NCI-H2081 (cell line): ENCODE results near the gene DMAP1.

Experiments
- DNase-seq, 2 experiments: peaks; one replicate each; lab custom pipeline; 2025; lab: John Stamatoyannopoulos, UW

Gene DMAP1

DNA sequence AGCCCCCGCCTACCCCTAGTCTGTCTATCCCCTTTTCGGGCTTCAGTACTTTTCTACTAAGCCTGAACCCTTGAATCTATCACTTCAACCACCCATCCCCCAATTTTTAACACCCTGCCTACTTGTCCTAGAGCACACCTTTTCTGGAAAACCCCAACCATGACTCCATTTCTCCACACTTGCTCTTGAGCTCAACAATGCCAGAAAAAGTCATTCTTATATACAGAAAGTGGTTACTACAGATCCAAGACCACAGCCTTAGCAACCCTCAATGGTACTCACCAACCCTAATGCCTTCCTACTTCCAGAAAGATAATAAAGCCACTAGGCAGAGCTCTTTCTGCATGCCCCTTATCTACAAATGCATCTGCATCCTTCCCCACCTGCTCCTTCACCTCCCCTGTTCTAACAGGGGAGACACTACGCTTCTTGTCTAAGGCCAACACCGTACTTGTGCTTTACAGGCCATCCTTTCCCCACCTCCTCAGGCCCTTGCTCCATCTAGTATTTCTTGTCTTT, 41.2 kb downstream of the DMAP1 start:
- no peak for DNase-seq

DNA sequence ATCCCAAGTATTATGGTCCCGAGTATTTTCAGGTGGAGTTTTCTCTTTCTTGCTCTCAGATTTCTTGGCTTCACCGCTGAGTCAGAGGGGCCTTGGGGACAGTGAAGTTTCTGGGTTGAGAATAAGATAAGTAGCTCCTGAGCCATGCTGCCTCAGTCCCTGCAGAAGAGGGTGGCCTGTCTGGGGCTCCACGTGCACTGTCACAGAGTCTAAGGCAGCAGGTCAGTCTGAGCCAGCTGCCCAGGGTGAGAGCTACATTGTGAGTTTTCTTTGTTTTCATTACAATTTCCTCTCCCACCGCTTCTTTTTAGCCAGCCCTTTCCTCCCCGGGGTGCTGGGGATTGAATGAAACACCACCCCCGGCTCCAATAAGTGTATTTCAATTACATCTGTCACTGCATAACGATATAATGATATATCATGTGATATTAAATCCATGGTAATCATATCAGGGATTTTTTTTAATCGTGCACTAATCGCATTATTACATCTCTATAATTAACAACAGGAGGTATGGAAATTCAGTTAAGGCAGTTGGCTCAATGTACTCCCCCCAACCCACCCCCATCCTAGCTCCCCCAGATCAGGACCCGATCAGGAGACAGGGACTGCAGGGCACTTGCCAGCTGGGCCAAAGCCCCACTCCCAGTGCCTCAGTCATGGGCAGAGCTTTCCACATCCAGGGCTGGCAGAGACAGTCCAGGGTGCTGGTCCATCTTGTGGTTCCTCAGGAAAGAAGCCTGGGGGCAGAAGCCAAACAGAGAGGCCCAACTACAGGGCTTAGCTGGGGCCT, 43.7 kb downstream of the DMAP1 start:
- DNase-seq, result peak; percentile 66 to 87

DNA sequence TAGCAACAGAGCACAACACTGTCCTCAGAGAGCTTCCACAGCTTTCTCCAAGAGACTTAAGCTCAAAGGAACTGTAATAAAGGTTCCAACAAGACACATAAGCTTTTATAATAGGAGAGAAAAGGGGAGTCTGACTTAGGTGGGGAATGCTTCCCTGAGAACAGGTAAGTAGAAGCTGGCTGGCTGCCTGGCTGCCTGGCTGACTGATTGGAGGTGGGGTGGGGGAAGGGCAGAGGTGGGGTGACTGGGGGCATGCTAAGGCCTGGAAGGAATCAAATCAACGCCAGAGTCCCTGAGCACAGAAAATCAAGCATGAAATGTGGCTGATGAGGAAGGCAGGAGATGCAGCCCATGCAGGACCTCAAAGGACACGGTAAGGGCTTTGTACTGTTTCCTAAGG, 45.8 kb downstream of the DMAP1 start:
- no peak for DNase-seq

DNA sequence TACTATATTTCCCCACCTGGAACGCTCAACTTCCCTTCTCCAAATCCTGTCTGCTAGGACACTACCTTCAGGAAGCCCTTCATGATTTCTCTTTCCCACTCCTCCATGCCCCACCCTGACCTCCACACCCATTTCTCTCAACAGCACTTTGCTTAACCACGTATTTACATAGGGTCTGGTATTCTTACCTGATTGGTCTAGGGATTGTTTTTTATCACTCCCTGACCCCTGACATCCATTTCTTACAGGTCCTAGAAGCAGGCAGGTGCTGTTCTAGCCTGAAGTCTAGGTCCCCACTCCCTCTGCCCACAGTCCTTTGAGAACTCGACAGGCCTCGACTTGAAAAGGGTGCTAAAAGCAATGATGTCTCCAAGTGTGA, 47.5 kb downstream of the DMAP1 start:
- DNase-seq, result no peak

DNA sequence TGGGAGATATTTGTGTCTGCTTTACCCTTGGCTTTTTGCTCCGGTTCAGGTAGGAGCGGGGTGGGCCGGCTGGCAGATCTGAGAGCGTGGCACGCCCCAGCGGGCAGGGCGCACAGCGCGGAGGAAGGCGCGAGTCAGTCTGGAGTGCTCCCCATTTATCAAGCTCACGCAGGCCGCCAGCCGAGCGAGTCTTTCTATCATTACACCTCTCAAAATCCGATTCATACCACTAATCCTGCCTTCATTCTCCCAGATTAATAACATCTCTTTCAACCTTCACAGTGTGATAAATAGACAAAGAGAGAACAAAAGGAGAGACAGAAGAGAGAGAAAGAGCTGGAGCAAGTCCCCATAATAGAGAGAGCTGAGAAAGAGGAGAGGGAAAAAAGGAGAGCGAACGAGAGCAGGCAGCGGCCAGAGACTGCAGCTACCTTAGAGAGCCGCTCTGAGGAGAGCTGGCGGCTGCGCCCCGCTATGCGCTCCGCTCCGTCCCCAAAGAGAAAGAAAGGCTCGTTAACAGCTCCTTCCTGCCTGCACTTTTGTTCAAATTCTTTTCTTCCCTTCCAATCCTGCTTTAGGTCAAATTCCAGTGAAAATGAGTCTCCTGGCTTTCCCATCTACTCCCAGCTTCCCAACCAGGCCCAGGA, 48.0 kb downstream of the DMAP1 start:
- no peak for DNase-seq

DNA sequence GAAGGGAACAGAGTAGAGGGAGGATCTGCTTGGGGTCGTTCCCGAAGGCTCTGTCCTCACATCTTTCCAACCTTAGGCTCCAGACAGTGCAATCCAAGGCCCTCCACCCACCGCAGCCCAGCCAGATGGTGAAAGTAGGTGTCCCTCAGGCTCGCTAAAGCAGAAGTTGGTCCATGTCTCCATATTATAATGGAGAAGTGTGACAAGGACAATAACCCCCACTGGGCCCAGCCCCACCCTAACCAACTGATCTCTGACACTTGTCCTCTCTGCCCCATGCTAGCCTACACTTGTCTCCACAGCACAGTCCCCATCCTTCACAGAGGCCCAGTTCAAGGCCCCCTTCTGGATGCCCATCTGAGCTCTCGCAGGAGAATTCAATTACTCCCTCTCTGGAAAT, 48.7 kb downstream of the DMAP1 start:
- DNase-seq, result no peak

DNA sequence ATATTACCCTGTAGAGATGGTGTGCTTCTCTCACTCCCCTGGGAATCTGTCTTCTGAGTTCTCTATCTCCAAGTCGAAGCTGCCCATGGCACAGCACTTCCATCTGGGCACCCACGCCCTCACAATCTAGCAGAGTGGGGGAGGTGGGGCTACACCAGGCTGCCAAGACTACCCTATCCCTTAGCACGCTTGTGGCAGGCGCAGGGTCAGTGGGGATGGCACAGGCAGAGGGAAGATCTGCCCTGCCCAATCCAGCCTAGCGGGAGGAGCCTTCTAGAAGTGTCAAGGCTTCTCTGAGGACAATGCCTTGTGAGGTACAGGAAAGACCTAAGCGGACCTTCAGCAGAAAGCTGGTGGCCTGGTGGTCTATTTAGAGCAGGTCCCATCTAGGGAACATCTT, 49.1 kb downstream of the DMAP1 start:
- DNase-seq, result no peak

DNA sequence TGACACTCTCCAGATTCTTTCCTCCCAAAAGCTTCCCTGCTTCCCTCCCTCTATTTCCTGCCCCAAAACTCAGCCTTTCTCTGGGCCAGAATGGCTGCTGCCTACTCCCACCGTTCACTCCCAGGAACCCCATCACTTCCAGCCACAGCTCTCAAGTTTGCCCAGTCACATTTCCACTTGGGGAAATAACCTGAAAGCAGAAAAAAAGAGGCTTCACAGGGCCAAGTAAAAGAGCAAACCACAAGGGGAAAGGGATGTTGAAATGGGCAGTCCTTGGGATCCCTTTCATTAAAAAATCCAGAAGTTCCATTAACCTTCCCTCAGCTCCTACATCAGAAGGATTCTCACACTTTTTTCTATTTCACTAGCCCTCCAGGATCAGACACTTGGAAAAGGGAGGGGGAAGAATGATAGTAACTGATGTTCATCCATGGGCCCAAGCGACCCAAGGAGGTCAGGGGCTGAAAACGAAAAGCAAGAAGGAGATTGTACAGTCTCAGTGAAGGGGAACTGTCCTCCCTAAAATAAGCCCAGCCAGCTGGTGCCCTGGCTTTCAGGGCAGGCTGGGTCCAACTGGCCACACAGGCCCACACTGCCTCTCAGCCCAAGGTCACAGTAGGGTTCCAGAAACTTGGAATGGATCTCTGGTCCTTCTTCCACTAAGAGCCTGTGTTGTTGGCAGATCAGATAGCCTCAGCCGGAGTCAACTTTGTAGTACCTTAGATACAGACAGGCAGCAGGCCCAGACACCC, 49.7 kb downstream of the DMAP1 start:
- DNase-seq, result no peak

DNA sequence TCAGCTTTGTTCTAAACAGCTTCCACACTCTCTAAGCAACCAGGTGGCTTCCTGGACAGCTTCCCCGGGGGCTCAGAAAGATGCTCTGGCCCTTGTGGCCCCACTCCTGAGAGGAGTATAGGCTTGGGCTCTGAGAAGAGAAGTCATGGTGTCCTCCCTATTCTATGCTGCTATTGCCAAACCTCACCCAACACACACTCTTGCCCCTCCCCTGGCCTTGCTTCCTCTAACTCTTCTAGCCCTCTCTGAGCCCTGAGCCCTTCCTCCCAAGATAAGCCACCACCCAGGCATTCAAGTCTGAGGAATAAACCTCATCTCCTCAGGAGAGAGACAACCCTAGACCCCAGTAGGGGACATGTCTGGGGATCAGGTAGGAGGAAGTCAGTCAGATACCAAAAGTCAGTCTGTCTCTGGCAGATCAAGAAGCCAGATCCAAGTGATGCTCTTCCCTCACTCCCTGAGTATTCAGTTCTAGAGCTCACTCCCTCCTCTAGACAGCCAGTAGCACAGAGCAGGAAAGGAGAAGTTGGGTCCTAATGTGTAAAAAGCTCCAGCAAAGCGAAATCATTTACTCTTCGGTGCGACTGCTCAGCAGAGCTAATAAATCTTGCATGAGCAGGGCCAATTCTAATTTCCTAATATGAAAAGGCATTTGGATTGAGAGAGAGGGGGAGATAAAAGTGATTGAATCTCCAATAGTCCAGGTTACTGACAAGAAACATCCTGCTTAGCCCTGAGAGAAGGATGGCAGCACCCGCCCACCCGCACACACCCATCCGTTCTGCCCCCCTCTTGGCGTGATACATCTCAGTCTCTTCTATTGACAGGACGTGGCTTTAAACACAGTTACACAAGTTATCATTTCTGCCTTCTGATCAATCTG, 50.5 kb downstream of the DMAP1 start:
- DNase-seq, result no peak

DNA sequence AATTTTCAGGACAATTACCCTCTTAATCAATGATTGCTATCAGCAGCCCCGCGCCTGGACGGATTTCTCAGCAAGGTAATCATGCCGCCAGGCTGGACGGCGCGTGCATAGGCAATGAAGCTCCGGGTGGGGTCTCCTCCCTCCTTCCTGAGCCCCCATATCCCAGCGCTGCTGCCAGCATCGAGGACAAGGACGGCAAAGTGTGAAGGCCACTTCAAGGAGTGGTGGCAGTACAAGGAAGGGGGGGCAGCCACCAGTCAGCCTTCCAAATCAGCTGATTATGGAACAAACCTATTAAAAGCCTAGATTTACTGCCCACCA, 51.1 kb downstream of the DMAP1 start:
- DNase-seq, result no peak

DNA sequence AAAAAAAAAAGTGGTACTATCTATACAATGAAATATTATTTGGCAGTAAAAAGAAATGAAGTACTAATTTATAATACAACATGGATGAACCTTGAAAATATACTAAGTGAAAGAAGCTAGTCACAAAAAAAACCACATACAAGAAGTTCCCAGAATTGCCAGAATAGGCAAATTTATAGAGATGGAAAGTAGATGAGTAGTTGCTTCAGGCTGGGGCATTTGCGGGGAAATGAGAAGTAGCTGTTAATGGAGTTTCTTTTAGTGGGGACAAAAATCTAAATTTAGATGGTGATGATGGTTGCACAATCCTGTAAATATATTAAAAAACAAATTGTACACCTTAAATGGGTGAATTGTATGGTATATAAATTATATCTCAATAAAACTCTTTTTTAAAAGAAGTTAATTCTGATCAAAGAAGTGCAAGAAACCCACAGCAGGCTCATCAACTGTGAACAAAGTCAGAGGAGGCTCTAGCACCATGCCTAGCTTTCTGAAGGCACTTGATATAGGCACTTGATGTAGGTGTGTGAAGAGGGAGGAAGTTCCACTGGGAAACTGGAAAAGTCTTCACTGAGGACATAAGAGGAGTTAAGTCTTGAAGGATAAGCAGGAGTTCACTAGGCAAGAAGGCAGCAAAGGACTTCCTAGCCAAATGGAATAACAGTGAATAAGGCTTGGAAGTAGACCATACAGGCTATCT, 52.5 kb downstream of the DMAP1 start:
- DNase-seq, result no peak

DNA sequence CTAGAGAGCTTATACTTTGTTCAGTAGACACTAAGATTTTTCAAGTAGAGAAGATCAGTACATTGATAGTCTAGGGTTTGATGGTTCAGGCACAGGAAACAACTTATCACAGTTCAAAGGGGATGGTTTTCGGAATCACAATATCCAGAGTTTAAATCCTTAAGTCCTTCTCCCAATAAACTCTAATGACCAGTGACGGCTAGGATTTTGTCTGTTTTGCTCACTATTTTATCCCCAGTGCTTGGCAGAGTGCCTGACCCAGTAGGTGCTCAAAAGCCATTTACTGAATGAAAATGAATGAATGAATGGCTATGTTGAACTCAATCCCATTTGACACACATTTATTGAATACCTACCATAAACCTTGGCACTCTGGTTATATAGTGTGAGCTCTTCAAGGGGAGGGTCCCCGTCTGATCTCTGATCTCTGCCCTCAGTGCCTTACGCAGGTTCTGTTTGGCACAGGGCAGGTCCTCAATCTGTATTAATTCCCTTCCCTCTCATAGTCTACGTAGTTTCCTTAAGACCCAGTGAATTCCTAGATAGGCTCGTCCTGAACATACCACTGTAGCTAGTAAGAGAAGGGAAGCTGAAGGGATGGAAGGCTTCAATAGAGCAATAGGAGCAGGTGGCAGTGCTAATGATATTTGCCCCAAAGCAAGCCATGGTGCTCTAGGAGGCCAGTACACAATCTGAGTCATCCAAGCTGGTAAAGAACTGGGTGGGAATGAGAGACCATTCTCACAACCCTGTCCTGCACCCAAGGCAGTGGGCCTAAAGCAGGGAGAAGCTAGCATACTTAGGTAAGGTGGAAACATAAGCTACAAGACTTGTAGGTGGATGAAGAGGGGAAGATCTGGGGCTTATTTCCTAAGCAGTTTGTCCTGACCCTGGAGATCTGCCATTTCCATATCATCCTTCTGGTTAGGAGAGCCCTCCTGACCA, 53.4 kb downstream of the DMAP1 start:
- DNase-seq, result peak; percentile 38 to 71

DNA sequence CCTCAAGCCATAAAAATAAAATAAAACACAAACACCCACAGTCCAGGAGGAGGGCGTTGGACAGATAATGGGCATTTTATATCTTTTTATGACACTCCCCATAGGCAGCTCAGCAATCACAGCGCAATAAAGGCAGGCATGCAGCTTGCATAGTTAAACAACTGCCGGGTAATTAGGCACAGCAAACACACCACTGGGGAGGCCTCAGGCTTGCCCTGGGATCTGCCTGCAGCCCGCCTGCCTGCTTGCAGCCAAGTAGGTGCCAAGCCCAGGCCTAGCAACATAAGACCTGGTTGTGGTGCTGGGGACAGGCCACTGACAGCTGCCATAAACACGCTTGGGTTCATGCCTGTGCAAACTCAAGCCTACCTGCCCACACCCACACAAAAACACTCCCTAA, 54.2 kb downstream of the DMAP1 start:
- peak; percentile 98 to 99 for DNase-seq

DNA sequence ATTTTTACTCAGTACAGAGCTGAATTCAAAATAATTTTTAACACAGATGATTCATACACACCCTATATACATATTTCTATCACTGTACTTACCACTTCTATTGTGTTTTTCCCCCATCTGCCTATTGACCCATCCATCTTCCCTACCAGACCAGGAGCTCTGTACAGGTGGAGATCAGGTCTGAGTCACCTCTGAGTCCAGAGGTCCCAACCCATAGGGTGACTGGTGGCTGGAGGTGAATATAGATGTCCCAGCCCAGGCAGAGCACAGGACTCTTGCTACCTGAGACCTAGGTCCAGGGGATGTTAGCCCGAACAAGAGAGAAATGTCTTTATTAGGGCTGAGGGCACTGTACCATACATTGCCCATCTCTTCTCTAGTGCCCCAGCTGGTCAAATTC, 54.8 kb downstream of the DMAP1 start:
- no peak for DNase-seq
